SH-SY5Y (cell line): ENCODE data around the gene ZSWIM6.

Experiments used
- GATA2 ChIP-seq: IDR thresholded peaks from 2 replicates; pipeline ENCODE4 v1.6.1; 2011; ENCODE audit warnings: mild to moderate bottlenecking, low read depth, low read length
- GATA3 ChIP-seq: IDR thresholded peaks from 2 replicates; pipeline ENCODE4 v1.6.1; 2011; ENCODE audit warnings: low read depth, mild to moderate bottlenecking, low read length, moderate library complexity

GRCh38 chr5:61491861-61492260, 159.8 kb downstream of the ZSWIM6 start:
- TF ChIP-seq GATA2 = no peak
- TF ChIP-seq GATA3 = no peak
